H1 (cell line): ENCODE results near the gene MXD3. TPM values are rescaled to one million over a fixed set of nuclear protein-coding genes. Genes with fewer than 3 reads are reported as not detected.

ENCODE experiments used
- CTCF ChIA-PET: fragments of 300-600 bp; sonication (Branson Sonifier 250); formaldehyde crosslinking; loops from one replicate; lab custom pipeline; 2021; ENCODE audit not compliant: partially characterized antibody; lab: Charles Lee
- POLR2A ChIA-PET: fragments of 300-600 bp; sonication (Branson Sonifier 250); formaldehyde crosslinking; loops from one replicate; lab custom pipeline; 2021; ENCODE audit warnings: inconsistent platforms; ENCODE audit not compliant: partially characterized antibody; lab: Charles Lee
- DNase-seq, 2 experiments: peaks; one replicate each; pipeline versions ENCODE4 v3.0.0 to v3.0.0-alpha.2; 2010 to 2022; ENCODE audit warnings: low spot score in 2 of 2, low read depth in 1 of 2, mixed read lengths in 1 of 2
- FAIRE-seq: peaks from 2 replicates; lab custom pipeline; 2011; peaks lifted over from hg19 to GRCh38; lab: Jason Lieb, UNC
- H2AFZ ChIP-seq: 2 replicates; pipeline ENCODE4 v1.8.1; 2012; ENCODE audit warnings: low read length, inconsistent platforms
- H2AK5ac ChIP-seq: 2 replicates; pipeline ENCODE4 v1.6.1; 2013; ENCODE audit warnings: low read depth, low read length
- H2BK120ac ChIP-seq: replicated peaks from 2 replicates; pipeline ENCODE3; 2013; ENCODE audit warnings: low read depth, low read length, inconsistent platforms
- H2BK12ac ChIP-seq: 2 replicates; pipeline ENCODE4 v1.6.1; 2013; ENCODE audit warnings: low read depth, low read length
- H2BK15ac ChIP-seq: 2 replicates; pipeline ENCODE4 v1.6.1; 2013; ENCODE audit warnings: low read length
- H2BK20ac ChIP-seq: 2 replicates; pipeline ENCODE4 v1.6.1; 2013; ENCODE audit warnings: low read length
- H2BK5ac ChIP-seq: 2 replicates; pipeline ENCODE4 v1.6.1; 2013; ENCODE audit warnings: low read depth, low read length
- H3K14ac ChIP-seq: 2 replicates; pipeline ENCODE4 v1.6.1; 2013; ENCODE audit warnings: inconsistent platforms; ENCODE audit not compliant: insufficient read length
- H3K18ac ChIP-seq: 2 replicates; pipeline ENCODE4 v1.6.1; 2013; ENCODE audit warnings: low read length; ENCODE audit errors: extremely low read depth
- H3K23ac ChIP-seq: 2 replicates; pipeline ENCODE4 v1.6.1; 2013; ENCODE audit warnings: inconsistent platforms; ENCODE audit not compliant: insufficient read length
- H3K23me2 ChIP-seq: 2 replicates; pipeline ENCODE4 v1.6.1; 2013; ENCODE audit warnings: low read depth, low read length
- H3K27ac ChIP-seq: 2 replicates; pipeline ENCODE4 v1.6.1; 2011; ENCODE audit warnings: low read depth, low read length, inconsistent platforms
- H3K27me3 ChIP-seq, 4 experiments: replicated peaks in 1 of 4; 1 replicate in 1 of 4; 2 replicates in 3 of 4; pipeline versions ENCODE4 v1.6.1 to v1.8.1; 2011 to 2013; ENCODE audit warnings: low read length in 3 of 4, mild to moderate bottlenecking in 3 of 4, inconsistent platforms in 2 of 4, mixed read lengths in 2 of 4, moderate library complexity in 1 of 4; ENCODE audit not compliant: control insufficient read depth in 3 of 4, insufficient read depth in 3 of 4; ENCODE audit errors: extremely low read depth in 1 of 4
- H3K36me3 ChIP-seq, 4 experiments: 2 replicates each; pipeline versions ENCODE4 v1.6.1 to v1.8.1; 2011 to 2013; ENCODE audit warnings: mild to moderate bottlenecking in 4 of 4, low read length in 3 of 4, moderate library complexity in 2 of 4, control low read depth in 1 of 4, inconsistent platforms in 1 of 4; ENCODE audit not compliant: insufficient read depth in 4 of 4, control insufficient read depth in 2 of 4
- H3K4ac ChIP-seq: replicated peaks from 2 replicates; pipeline ENCODE3; 2013; ENCODE audit warnings: low read length, low read depth, mixed read lengths, inconsistent platforms; ENCODE audit not compliant: insufficient read length
- H3K4me1 ChIP-seq, 4 experiments: replicated peaks in 1 of 4; 1 replicate in 1 of 4; 2 replicates in 3 of 4; pipeline versions ENCODE4 v1.6.1 to v1.8.1; 2011 to 2013; ENCODE audit warnings: low read length in 3 of 4, inconsistent platforms in 2 of 4, mixed read lengths in 1 of 4; ENCODE audit not compliant: insufficient read depth in 4 of 4, control insufficient read depth in 3 of 4
- H3K4me2 ChIP-seq, 2 experiments: 2 replicates each; pipeline versions ENCODE4 v1.6.1 to v1.8.1; 2011 to 2013; ENCODE audit warnings: low read depth in 2 of 2, low read length in 2 of 2, control low read depth in 1 of 2, inconsistent platforms in 1 of 2, mild to moderate bottlenecking in 1 of 2; ENCODE audit not compliant: insufficient read depth in 1 of 2
- H3K4me3 ChIP-seq, 4 experiments: fragments of 200-600, 300-600 bp in 1 of 4; sonication (generic), shearing (Covaris generic), sonication (Bioruptor Twin) in 1 of 4; 2 replicates each; pipeline versions ENCODE4 v1.5.1 to v1.8.1; 2011 to 2016; ENCODE audit warnings: low read length in 4 of 4, low read depth in 3 of 4, control low read depth in 2 of 4, inconsistent platforms in 2 of 4, mild to moderate bottlenecking in 2 of 4, mixed read lengths in 1 of 4, moderate library complexity in 1 of 4; ENCODE audit not compliant: insufficient read depth in 2 of 4; ENCODE audit errors: extremely low read depth in 1 of 4
- H3K56ac ChIP-seq: replicated peaks from 2 replicates; pipeline ENCODE3; 2013; ENCODE audit warnings: low read depth, mild to moderate bottlenecking, mixed read lengths, low read length, inconsistent platforms; ENCODE audit not compliant: insufficient read length
- H3K79me1 ChIP-seq: 2 replicates; pipeline ENCODE4 v1.6.1; 2013; ENCODE audit warnings: low read depth, low read length, control low read depth
- H3K79me2 ChIP-seq, 2 experiments: 2 replicates each; pipeline versions ENCODE4 v1.6.1 to v1.8.1; 2012 to 2013; ENCODE audit warnings: low read length in 2 of 2, mild to moderate bottlenecking in 2 of 2, inconsistent platforms in 1 of 2; ENCODE audit not compliant: insufficient read depth in 2 of 2, control insufficient read depth in 1 of 2
- H3K9ac ChIP-seq, 4 experiments: replicated peaks in 1 of 4; 1 replicate in 1 of 4; 2 replicates in 3 of 4; pipeline versions ENCODE4 v1.6.1 to v1.8.1; 2011 to 2013; ENCODE audit warnings: low read depth in 3 of 4, low read length in 3 of 4, control low read depth in 2 of 4, mild to moderate bottlenecking in 2 of 4, moderate library complexity in 2 of 4, inconsistent platforms in 1 of 4; ENCODE audit errors: extremely low read depth in 1 of 4
- H3K9me3 ChIP-seq, 2 experiments: 2 replicates each; pipeline versions ENCODE4 v1.6.1 to v1.8.1; 2012 to 2013; ENCODE audit warnings: mild to moderate bottlenecking in 2 of 2, moderate library complexity in 2 of 2, control low read depth in 1 of 2, inconsistent platforms in 1 of 2, low read depth in 1 of 2, low read length in 1 of 2, mixed read lengths in 1 of 2; ENCODE audit not compliant: insufficient read depth in 2 of 2
- H4K20me1 ChIP-seq, 2 experiments: replicated peaks in 1 of 2; 2 replicates each; pipeline versions ENCODE3 to v1.8.1; 2011 to 2013; ENCODE audit warnings: inconsistent platforms in 2 of 2, low read length in 2 of 2, mild to moderate bottlenecking in 1 of 2; ENCODE audit not compliant: insufficient read depth in 2 of 2, control insufficient read depth in 1 of 2
- H4K5ac ChIP-seq: 2 replicates; pipeline ENCODE4 v1.6.1; 2013; ENCODE audit warnings: low read length, low read depth, mixed read lengths, inconsistent platforms; ENCODE audit not compliant: insufficient read length
- H4K8ac ChIP-seq: 2 replicates; pipeline ENCODE4 v1.8.0; 2013; ENCODE audit warnings: mild to moderate bottlenecking, moderate library complexity, low read length, inconsistent platforms; ENCODE audit not compliant: insufficient read depth; ENCODE audit errors: extremely low read depth
- H4K91ac ChIP-seq: replicated peaks from 2 replicates; pipeline ENCODE3; 2013; ENCODE audit warnings: low read length, mixed read lengths, inconsistent platforms; ENCODE audit not compliant: insufficient read length
- CHD2 ChIP-seq: IDR thresholded peaks from 2 replicates; pipeline ENCODE4 v1.6.1; 2012; ENCODE audit warnings: low read length, improper control_type of control experiment
- EZH2 ChIP-seq: fragments of 200-600 bp; sonication (generic); IDR thresholded peaks from 2 replicates; pipeline ENCODE4 v1.7.1; 2012; ENCODE audit warnings: low read depth, mild to moderate bottlenecking, moderate library complexity, low read length, inconsistent platforms; ENCODE audit not compliant: severe bottlenecking
- GABPA ChIP-seq: IDR thresholded peaks from 2 replicates; pipeline ENCODE4 v1.6.1; 2011; ENCODE audit warnings: mild to moderate bottlenecking, low read length, moderate library complexity, borderline replicate concordance; ENCODE audit not compliant: insufficient read depth
- HDAC6 ChIP-seq: IDR thresholded peaks from one replicate; pipeline ENCODE4 v1.7.1; 2012; ENCODE audit warnings: low read depth, mild to moderate bottlenecking, inconsistent platforms, low read length, moderate library complexity
- KDM4A ChIP-seq: IDR thresholded peaks from one replicate; pipeline ENCODE4 v1.7.1; 2012; ENCODE audit warnings: low read depth, mild to moderate bottlenecking, moderate library complexity, low read length, inconsistent platforms; ENCODE audit not compliant: severe bottlenecking
- MAFK ChIP-seq: IDR thresholded peaks from 2 replicates; pipeline ENCODE4 v1.6.1; 2012; ENCODE audit warnings: low read depth, mild to moderate bottlenecking, improper control_type of control experiment, low read length
- NANOG ChIP-seq: IDR thresholded peaks from 2 replicates; pipeline ENCODE4 v1.6.1; 2011; ENCODE audit warnings: low read length, low read depth, mild to moderate bottlenecking, inconsistent platforms; ENCODE audit not compliant: insufficient read depth, poor library complexity, severe bottlenecking
- SAP30 ChIP-seq: fragments of 300-600 bp; sonication (generic); IDR thresholded peaks from 2 replicates; pipeline ENCODE4 v1.7.1; 2012; ENCODE audit warnings: low read length, moderate library complexity, mild to moderate bottlenecking, inconsistent platforms; ENCODE audit not compliant: insufficient read depth, insufficient replicate concordance
- SIN3A ChIP-seq, 2 experiments: IDR thresholded peaks in 1 of 2; conservative IDR thresholded peaks in 1 of 2; 2 replicates each; pipeline ENCODE4 v1.6.1; 2011 to 2012; ENCODE audit warnings: low read length in 2 of 2, improper control_type of control experiment in 1 of 2, low read depth in 1 of 2, mild to moderate bottlenecking in 1 of 2
- SIX5 ChIP-seq: IDR thresholded peaks from 2 replicates; pipeline ENCODE4 v1.6.1; 2011; ENCODE audit warnings: mild to moderate bottlenecking, low read depth, low read length
- WGBS, 2 experiments: shearing (Covaris generic) in 1 of 2; methylation state at CpG; one replicate each; pipeline versions ENCODE4 v1.1.6 to v1.1.7; 2013 to 2015; ENCODE audit warnings: low lambda C conversion rate in 2 of 2, mixed read lengths in 2 of 2, inconsistent platforms in 1 of 2, low coverage in 1 of 2, missing lambda C conversion rate in 1 of 2; ENCODE audit not compliant: insufficient replicate concordance in 2 of 2, insufficient coverage in 1 of 2, insufficient read length in 1 of 2; ENCODE audit errors: extremely low coverage in 1 of 2, missing lambda C conversion rate in 1 of 2; 5-methylcytosine and 5-hydroxymethylcytosine counted together
- polyA plus RNA-seq, 7 experiments: library from polyadenylated mRNA; depleted of rRNA in 3 of 7; stranded (reverse) in 5 of 7; unstranded in 2 of 7; fragments of >200 nt in 5 of 7; fragments of 200-250 nt in 2 of 7; gene quantifications; 1 replicate in 5 of 7; 2 replicates in 1 of 7; 4 replicates in 1 of 7; pipeline versions ENCODE4 v1.2.1 to v1.2.3, GENCODE V29; 2011 to 2013; ENCODE audit warnings: missing spikeins in 2 of 7, mixed read lengths in 2 of 7
- total RNA-seq: library from RNA; stranded (reverse); fragmentation: NEBNext Ultra II Directional; extraction: Animal tissue kit (Norgen Biotek cat#: 25700); gene quantifications from 2 replicates; pipeline ENCODE4 v1.2.1, GENCODE V29; 2021

Gene MXD3
- total and polyA plus RNA-seq, 2 of the 8 experiments (the other 6 are each of a cell fraction or from before 2014, with no cell fraction given) = 6.5 to 7.7 TPM

- H3K4me1 ChIP-seq = peaks cover 0 to 19% (median 14%) of the 10 kb centered on the region in 4 experiments; a peak in 6 of 7 replicates
- peaks cover 10 to 19% of the 10 kb centered on the region in 2 experiments for H3K79me2 ChIP-seq
- H3K79me1 ChIP-seq = peaks cover 9% of the 10 kb centered on the region
- peaks cover 3 to 19% (median 13%) of the 10 kb centered on the region in 4 experiments; a peak in 6 of 8 replicates for H3K36me3 ChIP-seq
- FAIRE-seq (no peak), DNase-seq (no peak)
- no peak overlapping the region for H3K27ac ChIP-seq
- peaks cover 5 to 15% of the 10 kb centered on the region in 2 experiments for H4K20me1 ChIP-seq
- no peak overlapping the region for H2BK15ac ChIP-seq
- H3K23ac ChIP-seq = no peak overlapping the region
- H4K8ac ChIP-seq = no peak overlapping the region; the same call in 1 of the 2 replicates
- H2AFZ ChIP-seq = no peak overlapping the region
- H3K4me3 ChIP-seq = no peak overlapping the region
- no peaks in the 10 kb centered on the region for H3K27me3 ChIP-seq
- H3K9ac ChIP-seq = no peak overlapping the region; a peak in 1 of 7 replicates
- no peaks in the 10 kb centered on the region for H3K9me3 ChIP-seq
- H4K91ac ChIP-seq = no peak overlapping the region
- H3K23me2 ChIP-seq = peaks cover 20% of the 10 kb centered on the region
- H3K18ac ChIP-seq = no peak overlapping the region
- H4K5ac ChIP-seq = no peak overlapping the region
- no peak overlapping the region for H3K56ac ChIP-seq
- ChIA-PET POLR2A (interaction anchor here (0.9 to 12.1 kb wide), 6 partner anchors 129 to 179 kb away, joined by 3 to 111 read pairs (median 4); partner anchors contain the start of gene NSD1), CTCF (interaction anchor here (0.7 to 16.6 kb wide), 16 partner anchors 9 to 236 kb away, joined by 3 to 251 read pairs (median 7); partner anchors contain the start of genes LMAN2 and PRR7)
- H2BK12ac ChIP-seq = no peak overlapping the region
- no peak overlapping the region for H3K4me2 ChIP-seq
- no peak overlapping the region for H2BK20ac ChIP-seq
- no peak overlapping the region for H2AK5ac ChIP-seq
- H2BK5ac ChIP-seq = no peak overlapping the region
- H2BK120ac ChIP-seq = no peak overlapping the region
- H3K14ac ChIP-seq = no peak overlapping the region
- 92% methylated on average over 35 of the region's 43 CpGs; no CpG with 5 or more reads in 1 of the 2 experiments for WGBS, 2 experiments
- H3K4ac ChIP-seq = no peak overlapping the region
- no peak for TF ChIP-seq HDAC6
- TF ChIP-seq EZH2 = no peak
- TF ChIP-seq KDM4A = no peak
- TF ChIP-seq MAFK = no peak
- no peak for TF ChIP-seq SAP30
- no peak for TF ChIP-seq NANOG
- no peak for TF ChIP-seq SIN3A (conservative IDR thresholded peaks at IDR 0.05 in 1 of 2, IDR thresholded peaks at IDR 0.05 in 1 of 2; ENCODE audit: low read depth in 1 of 2, low read length in 2 of 2)
- TF ChIP-seq SIX5 = no peak
- TF ChIP-seq CHD2 = no peak
- TF ChIP-seq GABPA = no peak
Measured at GRCh38 chr5:177307544-177308363, 3.9 kb downstream of the MXD3 start.
